Hematopoietic multipotent progenitor cell treated with erythropoietin and hydrocortisone succinate and interleukin-3 and kit ligand, for 6 days (in vitro differentiated cells): ENCODE measurements around the gene CRYGS.
"Not testable (repeated sequence)": the region's sequence is repeated elsewhere in the genome, so short reads cannot be mapped to it uniquely, and the experiment has no call there.

Experiments
- DNase-seq: peaks from one replicate; pipeline ENCODE4 v3.0.0-alpha.2; 2015

Gene CRYGS

DNA sequence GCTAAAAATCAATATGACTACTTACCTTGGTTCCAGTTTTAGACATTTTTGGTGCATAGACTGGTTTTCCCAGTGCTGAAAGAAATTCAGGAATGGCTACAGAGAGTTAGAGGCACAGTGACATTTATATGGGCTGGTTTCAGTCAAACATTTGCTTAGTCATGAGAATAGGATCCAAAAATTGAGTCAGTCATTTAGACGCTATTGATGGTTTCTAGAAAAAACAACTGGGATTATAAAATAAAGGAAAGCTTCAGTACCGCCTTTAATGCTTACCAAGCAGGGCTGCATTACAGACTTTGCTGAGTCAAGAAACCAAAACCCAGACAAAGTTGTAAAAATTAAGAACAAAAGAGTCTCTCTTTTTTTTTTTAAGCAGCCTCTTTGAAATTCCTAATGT, at the start of gene CRYGS:
Gene CRYGS (minus strand): TSS at position 100 of the 400 bp plus-strand sequence. CDS start 54 bp downstream, at position 46.
- DNase-seq = no peak

DNA sequence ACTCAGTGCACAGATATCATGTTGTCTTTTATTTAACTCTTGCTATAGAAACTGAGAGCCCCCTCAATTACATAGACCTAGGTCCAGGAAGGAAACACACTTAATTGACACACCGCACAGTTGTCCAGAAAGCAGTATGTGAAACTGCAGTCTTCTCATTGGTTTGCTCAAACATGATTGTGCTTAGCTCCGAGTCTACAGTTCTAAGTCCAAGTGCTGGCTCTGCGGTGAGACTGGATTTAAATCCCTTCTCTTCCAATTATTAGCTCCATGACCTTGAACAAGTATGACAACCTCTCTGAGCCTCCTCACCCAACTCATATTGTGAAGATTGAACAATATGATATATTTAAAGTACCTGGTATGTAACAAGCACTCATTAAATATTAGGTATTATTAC, 49.7 kb upstream of the CRYGS start:
- DNase-seq = no peak

DNA sequence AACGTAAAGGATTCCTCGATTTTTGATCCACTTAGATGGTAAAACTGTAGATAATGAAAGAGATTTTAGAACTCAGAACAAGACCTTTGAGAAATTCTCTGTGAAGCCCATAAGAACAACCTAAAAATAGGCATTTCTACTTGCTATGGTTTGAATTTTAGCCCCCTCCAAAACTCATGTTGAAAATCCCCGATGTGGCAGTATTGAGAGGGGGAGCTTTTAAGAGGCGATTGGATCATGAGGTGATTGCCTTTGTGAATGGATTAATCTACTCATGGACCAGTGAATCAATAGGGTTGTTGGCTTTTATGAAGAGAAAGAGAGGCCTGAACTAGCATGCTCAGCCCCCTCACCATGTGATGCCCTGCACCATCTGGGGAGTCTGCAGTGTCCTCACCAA, 48.5 kb upstream of the CRYGS start:
- no peak for DNase-seq

DNA sequence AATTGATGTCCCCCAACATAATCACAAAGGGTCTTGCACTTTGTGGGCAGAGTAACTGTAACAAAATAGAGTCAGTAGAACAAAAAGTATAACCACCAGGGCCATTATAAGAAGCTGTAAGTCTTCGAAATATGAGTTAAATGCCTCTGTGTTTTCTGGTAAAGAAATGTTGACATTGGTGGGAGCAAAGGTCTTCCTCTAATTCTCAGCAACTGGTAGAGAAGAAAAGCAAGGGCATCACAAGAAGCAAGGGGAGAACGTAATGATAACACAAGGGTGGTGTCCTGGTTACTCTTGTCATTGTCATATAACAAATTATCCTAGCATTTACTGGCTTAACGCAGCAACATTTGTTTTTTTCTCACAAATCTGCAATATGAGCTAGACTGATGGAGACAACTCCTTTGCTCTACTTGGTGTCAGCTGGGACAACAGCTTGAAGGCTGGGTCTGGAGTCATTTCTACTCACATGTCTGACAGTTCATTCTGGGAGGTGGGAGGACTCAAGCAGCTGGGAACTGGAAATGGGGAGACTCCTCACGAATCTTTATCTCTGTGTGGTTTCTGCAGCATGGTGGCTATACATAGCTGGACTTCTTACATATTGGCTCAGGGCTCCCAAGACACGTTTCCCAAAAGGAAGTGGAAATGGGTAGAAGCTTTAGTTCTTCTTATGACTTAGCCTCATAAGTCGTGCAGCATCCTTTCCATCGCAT, 46.6 kb upstream of the CRYGS start:
- no peak for DNase-seq

DNA sequence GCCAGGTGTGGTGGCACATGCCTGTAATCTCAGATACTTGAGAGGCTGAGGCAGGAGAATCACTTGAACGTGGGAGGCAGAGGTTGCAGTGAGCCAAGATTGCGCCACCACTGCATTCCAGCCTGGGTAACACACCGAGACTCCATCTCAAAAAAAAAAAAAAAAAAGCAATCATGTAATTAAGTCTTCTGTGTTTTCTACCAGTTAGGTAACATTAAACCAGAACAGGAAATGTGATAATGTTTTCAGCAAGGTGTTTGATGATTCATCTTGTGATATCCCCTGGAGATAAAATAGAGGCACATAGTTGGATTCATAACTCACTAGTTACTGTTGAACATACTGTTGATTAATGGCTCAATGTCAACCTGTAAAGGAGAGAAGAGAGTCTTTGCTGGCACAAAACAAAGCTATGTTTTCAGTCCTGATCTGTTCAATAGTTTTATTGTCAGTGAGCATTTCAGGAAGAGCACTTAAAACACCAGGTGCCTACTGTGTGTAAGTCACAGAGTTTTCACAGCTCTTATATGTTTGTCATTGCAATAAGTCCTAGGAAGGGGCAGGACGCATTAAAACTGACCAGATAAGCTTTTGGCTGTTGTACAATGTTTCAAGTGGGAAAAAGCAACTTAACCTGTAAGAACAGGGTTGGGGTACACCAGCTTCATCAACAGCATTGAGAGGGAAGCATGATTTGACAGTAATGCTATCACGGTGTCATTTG, 45.8 kb upstream of the CRYGS start:
- no peak for DNase-seq

DNA sequence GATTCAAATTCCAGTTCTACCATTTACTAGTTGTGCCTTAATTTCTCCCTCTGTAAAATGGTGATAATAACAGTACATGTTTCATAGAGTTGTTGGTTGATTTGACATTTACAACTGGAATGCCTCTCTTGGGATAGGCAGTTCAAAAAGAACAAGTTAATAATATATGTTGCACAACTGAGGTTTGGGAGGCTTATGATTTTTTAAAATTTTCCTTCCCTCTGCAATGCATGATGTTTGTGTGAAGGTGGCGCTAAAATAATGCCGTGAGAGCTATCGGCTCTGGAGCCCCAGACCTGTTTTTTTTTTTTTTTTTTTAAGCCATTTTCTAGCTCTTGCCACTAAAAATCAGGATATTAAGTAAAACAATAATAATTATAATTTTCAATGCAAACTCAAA, 44.9 kb upstream of the CRYGS start:
- DNase-seq = peak; percentile 58

DNA sequence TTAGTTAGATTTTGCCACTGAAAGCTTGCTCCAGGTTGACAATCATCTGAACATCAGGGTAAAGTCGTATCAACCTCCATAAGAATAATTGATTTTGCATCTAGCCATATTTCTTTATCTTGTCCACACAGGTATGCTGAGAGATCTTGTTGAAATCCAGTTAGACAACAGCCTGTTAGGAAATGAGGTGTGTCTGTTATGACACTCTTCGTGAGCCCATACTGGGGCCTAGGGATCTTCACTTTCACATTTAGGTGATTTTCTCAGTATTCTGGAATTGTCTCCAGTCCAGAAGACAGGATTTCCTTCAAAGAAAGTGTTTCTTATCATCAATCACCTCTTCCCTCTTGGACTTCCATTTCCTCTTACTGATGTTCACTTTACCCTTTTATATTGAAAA, 44.5 kb upstream of the CRYGS start:
- DNase-seq = no peak

DNA sequence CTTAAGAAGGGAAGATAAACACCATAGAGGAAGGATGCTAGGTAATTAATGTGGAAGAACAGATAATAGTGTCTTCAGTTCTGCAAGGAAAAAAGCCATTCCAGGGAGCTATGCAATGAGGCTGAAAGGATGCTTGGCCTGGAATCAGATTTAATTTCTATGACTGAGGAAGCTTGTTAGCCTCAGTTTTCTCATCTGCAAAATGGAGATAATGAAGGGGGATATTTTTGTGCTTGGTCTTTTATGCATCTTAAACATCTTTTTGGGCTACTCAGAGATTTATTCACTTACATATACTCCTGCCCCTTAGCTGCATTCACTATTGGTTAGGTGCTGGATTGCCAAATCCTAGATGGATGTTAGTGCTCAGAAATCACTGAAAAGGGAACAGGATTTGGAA, 43.0 kb upstream of the CRYGS start:
- DNase-seq = no peak

DNA sequence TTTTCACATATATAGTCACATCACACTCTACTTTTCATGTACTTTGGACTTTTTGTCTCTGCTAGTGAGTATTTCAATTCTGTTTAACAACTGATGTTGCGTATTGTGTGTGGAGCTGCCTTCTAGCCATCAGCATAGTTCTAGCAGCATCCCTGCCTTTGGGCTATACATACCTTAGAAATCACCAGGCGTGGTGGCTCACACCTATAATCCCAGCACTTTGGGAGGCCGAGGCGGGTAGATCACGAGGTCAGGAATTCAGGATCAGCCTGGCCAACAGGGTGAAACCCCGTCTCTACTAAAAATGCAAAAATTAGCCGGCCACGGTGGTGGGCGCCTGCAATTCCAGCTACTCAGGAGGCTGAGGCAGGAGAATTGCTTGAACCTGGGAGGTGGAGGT, 42.1 kb upstream of the CRYGS start:
- DNase-seq = not testable (repeated sequence)

DNA sequence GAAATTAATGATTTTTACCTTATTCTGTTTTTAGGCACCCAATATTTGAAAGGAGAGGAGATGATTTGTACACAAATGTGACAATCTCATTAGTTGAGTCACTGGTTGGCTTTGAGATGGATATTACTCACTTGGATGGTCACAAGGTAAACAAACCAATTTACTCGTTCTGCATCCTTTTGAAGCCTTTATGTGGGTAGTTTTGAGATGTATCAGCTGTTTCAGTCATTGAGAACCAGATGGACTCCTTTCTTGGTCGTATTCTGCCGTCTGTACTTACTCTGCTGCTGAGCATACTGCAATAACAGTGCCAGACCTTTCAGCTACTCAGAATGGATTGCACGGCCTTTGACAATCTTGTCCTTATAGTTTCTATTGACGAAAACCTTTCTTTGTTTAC, 39.7 kb upstream of the CRYGS start:
- DNase-seq = no peak

DNA sequence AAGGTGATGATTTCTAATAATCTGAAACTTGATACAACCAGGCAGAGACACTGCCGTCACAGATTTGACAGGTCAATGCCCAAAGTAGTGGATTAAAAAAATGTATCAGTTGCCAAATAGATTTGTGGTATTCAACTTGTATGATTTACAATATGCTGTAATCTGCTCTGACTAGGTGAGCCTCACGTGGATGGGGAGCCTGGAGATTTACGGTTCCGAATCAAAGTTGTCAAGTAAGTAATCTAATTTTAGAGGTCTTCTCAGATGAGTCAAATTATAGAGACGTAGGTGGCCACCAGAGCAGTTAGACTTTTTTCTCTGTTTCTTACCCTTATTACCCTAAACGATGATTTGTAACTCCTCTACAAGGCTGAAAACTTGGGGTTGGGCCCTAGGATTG, 38.4 kb upstream of the CRYGS start:
- no peak for DNase-seq

DNA sequence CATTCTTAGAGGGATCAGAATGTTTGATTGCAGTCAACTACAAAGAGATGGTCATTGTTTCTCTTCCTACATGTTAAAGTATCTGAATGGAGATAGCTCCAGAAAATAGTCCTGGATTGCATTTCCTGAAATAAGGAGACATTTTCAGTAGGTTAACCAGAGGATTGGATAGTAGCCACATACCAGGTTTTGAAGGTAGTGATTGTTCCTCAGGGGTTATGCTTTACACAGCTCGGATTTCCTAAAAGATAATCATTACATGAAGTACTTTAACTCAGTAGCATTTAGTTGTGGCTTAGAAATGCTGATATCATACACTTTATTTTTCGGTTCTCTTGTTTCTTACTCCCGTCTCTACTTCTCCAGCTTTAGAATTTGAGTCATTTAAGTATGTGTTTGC, 36.6 kb upstream of the CRYGS start:
- DNase-seq = no peak

DNA sequence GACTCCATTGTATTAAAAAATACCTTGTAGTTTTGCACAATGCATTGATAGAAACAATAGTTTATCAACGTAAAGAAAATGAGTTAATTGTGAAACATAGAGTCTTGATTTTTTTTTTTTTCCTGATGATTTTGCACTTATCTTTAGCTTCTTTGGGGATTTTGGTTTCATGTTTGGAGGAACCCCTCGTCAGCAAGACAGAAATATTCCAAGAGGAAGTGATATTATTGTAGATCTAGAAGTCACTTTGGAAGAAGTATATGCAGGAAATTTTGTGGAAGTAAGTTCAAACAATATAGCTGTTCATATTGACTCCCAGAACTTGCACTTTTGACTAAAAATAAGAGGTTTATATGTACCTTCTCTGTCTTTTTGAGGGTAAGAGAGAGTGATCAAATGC, 33.3 kb upstream of the CRYGS start:
- DNase-seq = no peak

DNA sequence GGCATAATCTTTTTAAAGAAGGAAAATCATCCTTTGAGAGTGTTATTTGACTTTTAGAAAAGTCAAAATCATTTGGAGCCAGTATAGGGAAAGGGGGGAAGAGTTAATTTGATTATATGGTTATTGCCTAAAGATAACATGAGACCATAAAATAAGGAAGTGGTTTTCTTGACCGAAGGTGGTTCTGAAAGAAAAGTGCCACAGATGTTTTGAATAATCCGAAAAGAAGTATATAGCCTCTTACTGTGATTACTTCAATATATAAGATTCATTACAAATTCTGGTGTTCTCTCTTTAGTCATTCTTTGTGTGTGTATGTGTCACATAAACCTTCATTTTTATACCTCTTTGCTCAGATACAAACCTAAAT, 27.4 kb upstream of the CRYGS start:
- DNase-seq = peak; percentile 30

DNA sequence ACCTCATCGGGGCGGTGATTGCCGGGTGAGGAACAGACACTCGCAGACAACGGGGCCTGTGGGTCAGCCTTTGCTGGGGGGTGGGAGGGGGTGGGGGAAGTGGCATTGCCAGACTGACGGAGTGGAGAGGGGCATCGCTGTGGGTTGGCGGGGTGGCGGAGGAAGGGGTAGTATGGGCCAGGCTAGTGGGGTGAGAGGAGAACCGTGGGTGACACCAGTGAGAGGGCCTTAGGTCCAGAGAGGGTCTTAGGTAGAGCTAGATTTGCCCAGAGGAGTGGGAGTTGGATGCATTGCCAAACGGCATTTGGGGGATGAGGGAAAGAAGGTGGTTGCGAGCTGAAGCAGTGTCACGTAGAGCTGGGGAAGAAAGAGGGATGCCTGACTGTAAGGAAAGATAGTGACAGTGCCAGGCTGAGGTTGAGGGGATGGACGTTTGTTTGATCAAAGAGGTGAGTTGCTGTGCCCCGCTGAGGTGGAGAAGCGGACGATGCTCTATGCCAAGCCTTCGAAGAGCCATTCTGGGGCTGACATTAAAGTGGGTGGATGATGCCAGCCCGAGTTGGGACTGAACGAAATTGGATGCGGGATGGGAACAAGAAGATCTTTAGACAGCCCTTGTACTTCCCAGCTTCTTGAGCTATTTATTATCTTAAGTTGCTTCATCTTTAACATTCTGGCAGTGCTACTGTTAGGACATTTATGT, 26.9 kb upstream of the CRYGS start:
- DNase-seq = no peak

DNA sequence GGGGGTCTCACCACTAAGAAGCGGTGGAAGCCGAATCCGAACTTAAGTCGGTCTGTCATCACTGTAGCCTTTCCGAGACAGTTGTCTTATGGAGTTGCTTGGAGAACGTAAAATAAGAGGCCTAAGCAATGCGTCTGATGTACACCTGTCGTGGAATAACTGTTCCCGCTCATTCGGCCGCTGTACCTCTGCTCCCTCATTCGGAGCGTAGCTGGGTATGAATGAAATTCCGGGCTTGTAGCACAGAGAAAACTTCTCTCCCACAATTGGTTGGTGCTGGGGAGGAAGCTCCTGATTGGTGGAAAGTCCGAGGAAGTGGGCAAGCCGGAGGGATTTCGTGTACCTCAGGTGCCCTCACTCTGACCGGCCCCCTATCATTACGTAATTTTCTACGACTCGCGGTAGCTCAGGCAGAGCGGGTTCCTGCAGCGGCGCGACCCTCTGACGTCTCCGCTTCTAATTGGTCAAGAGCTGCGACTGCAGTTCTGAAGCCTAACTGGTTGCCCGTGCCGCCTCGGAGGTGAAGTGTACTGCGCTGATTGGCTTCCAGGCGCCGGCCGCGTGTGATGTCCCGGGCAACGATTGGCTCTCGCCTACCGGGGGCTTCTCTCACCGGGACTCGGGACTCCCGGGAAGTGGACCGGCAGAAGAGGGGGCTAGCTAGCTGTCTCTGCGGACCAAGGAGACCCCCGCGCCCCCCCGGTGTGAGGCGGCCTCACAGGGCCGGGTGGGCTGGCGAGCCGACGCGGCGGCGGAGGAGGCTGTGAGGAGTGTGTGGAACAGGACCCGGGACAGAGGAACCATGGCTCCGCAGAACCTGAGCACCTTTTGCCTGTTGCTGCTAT, 26.1 kb upstream of the CRYGS start, which contains the start of gene DNAJB11:
Gene DNAJB11 (plus strand): TSS at position 625 of the 845 bp plus-strand sequence. CDS start 178 bp downstream, at position 803.
- peak; percentile 99 for DNase-seq

DNA sequence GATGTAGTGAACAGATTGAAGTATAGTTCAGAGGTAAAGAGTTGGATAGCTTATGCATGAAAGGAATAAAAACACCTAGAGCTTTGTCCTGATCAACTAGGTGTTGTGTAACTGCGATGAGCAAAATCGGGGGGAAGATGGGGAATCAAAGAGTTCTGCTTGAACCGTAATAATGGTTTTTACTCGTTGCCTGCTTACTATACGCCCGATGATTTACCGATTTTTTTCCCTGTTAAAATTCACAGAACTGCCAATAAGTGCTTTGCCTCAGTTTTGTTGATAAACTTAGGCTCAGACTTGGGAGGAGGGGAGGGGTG, 25.6 kb upstream of the CRYGS start:
- no peak for DNase-seq

DNA sequence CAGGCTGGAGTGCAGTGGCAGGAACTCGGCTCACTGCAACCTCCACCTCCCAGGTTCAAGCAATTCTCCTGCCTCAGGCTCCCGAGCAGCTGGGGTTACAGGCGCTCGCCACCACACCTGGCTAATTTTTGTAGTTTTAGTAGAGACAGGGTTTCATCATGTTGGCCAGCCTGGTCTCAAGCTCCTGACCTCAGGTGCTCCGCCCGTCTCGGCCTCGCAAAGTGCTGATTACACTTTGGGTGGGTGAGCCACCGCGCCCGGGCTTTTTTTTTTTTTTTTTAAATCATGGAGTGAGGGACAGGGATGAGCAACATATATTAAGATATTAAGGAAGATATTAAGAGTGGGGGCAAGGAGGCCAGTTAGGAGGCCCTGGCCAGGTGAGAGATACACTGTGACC, 25.2 kb upstream of the CRYGS start:
- peak; percentile 43 for DNase-seq

DNA sequence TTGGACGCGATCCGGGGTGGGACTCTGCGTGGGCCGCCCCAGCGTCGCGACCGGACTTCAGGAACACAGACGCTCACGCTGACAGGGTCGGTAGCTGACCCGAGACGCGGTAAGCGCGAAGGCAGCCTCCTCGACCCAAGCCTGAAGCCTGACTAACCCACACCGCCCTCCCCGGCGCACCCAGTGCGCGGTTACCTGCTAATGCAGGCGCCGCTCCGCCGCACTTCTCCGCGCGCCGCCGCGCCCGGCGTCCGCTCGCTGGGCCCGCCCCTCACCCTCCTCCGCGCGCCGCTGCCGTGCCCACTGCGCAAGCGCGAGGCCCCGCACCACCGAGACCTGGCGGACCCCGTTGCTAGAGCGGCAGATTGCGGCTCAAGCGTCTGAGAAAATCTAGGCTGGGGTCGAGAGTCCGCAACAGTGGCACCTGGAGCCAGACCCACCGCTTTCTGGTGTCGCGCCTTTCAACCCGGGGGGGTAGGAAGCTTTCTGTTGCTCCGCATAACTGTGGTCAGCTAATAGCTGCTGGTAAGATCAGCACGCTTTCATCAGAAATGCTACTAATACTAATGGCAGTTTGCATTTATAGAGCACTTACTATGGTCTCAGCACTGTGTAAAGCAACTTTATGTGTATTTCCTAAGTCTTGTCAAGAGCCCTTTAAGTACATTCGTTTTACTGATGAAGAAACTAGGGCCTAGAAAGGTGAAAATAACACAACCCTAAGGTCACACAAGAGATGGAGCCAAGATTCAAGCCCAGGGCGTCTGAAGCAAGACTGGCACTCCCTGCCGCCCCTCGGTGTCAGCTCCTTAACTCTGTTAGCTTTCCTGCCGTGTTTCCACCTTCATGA, 23.1 kb upstream of the CRYGS start, which contains the start of gene TBCCD1:
Gene TBCCD1 (minus strand): TSS at position 268 of the 850 bp plus-strand sequence. CDS start 3,010 bp downstream, outside the sequence.
- DNase-seq = peak; percentile 90

DNA sequence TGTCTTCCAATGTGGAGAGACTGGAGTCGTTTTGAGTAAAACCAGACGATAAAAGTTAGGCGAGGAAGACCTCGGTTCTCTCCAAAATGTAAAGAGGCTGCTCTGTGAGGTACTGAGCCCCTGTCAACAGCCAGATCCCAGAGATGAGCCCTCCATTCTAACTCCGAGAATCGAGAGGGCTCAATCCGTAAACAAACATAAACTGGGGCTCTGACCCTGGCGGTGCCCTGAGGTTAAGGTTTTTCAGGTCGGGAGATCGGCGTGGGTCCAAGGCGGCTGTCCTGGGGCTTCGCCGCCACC, 22.5 kb upstream of the CRYGS start:
- no peak for DNase-seq

DNA sequence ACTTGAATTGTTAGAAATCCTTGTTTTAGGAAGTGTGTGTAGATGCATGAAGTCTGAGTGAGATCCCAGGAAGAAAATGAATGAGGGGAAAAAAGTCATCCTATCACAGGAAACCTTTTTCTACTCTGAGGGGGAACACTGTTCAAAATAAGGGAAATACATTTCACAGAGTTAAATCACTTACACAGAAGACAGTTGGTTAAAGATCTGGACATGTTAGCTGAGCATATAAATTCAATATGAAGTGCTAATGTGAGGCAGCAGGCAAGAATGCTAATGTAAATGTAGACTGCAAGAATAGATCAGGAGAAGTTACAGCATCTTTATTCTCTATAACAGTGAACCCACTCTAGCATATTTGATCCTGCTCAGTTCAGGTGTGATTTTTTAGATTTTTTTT, 20.4 kb upstream of the CRYGS start:
- DNase-seq = no peak

DNA sequence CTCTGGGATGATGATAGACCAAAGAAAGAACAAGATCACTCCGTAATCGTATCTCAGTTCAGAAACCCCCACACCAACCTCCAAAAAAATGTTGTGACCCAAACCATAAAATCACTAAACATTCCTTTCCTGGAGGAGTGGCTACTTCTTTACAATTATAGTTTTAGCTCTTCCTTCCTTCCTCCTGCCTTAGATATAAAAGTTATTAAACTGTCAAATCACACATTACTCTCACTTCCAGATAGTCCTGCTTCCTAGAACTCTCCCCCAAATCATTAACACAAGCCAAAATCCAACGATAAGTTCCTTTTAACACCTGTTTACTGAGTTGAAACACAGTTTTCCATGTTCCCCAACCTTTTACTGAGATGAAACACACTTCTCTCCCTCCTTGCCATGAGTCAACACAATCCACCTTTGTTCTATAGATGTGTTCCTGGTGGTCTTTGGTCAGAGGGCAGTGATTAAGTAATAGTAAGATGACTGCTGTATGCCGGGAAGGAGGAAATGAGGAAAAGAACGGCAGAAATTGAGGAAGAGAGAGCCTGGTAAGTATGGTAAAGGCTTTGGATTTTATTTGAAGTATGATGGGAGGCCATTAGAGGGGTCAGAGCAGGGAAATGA, 8.3 kb upstream of the CRYGS start:
- no peak for DNase-seq
